C1 segment of cervical spinal cord (tissue), 14 donors: ENCODE measurements around the gene TUFT1.
A peak's percentile ranks its signal among the peaks of the same experiment; 100 is the strongest.

Source experiments
- DNase-seq, 14 donors: peaks; one replicate each; lab custom pipeline; 2025; lab: John Stamatoyannopoulos, UW

Gene TUFT1

GRCh38 chr1:151540021-151540981 is at the start of gene TUFT1:
Gene TUFT1 (plus strand): TSS chr1:151540309. CDS start chr1:151540367, 58 bp downstream.
- peak in 13 of 14 donors; percentile 22 to 93 (median 67) for DNase-seq

- DNase-seq = no peak
Measured at GRCh38 chr1:151491641-151492040, 48.5 kb upstream of the TUFT1 start.

GRCh38 chr1:151492120-151492519 is 48.0 kb upstream of the TUFT1 start:
- no peak for DNase-seq

- no peak for DNase-seq
Measured at GRCh38 chr1:151493042-151493441, 47.1 kb upstream of the TUFT1 start.

GRCh38 chr1:151494741-151495281 is 45.3 kb upstream of the TUFT1 start:
- DNase-seq = peak in 4 of 14 donors; percentile 3 to 18 (median 8)

- DNase-seq = peak in 1 of 14 donors; percentile 3
Measured at GRCh38 chr1:151495316-151495715, 44.8 kb upstream of the TUFT1 start.

GRCh38 chr1:151499365-151499764 is 40.7 kb upstream of the TUFT1 start:
- DNase-seq = no peak

GRCh38 chr1:151499930-151500329 is 40.2 kb upstream of the TUFT1 start:
- DNase-seq = no peak

- DNase-seq = no peak
Measured at GRCh38 chr1:151501474-151501873, 38.6 kb upstream of the TUFT1 start.

GRCh38 chr1:151502035-151502700 is 37.9 kb upstream of the TUFT1 start:
- no peak for DNase-seq

- no peak for DNase-seq
Measured at GRCh38 chr1:151502859-151503780, 37.0 kb upstream of the TUFT1 start.

GRCh38 chr1:151504252-151504651 is 35.9 kb upstream of the TUFT1 start:
- DNase-seq = no peak

- DNase-seq = no peak
Measured at GRCh38 chr1:151504759-151505158, 35.4 kb upstream of the TUFT1 start.

- no peak for DNase-seq
Measured at GRCh38 chr1:151508833-151509232, 31.3 kb upstream of the TUFT1 start.

GRCh38 chr1:151509350-151510019 is 30.6 kb upstream of the TUFT1 start:
- no peak for DNase-seq

- no peak for DNase-seq
Measured at GRCh38 chr1:151510020-151510405, 30.1 kb upstream of the TUFT1 start.

- no peak for DNase-seq
Measured at GRCh38 chr1:151510614-151510956, 29.5 kb upstream of the TUFT1 start.

- DNase-seq = peak; percentile 31 to 96 (median 85)
Measured at GRCh38 chr1:151510957-151511635, 29.0 kb upstream of the TUFT1 start, which contains the start of gene CGN. Gene CGN (plus strand): TSS chr1:151511387. CDS start chr1:151518520, 7,133 bp downstream.

GRCh38 chr1:151511636-151512215 is 28.4 kb upstream of the TUFT1 start:
- DNase-seq = peak in 8 of 14 donors; percentile 33 to 62 (median 50)

GRCh38 chr1:151512326-151512725 is 27.8 kb upstream of the TUFT1 start:
- no peak for DNase-seq
